ENCODE data around the gene CRIP2. TPM values are rescaled to one million over a fixed set of nuclear protein-coding genes. Genes with fewer than 3 reads are reported as not detected.

Gene CRIP2
- polyA plus RNA-seq, 1 donor from 2014 or later: 214 TPM

- H3K9me3 ChIP-seq (ENCODE audit: low read length): no peaks in the 10 kb centered on the region
- H3K4me2 ChIP-seq (ENCODE audit: low read length): peak overlapping the region; percentile 78
- H3K79me2 ChIP-seq (replicated peaks; ENCODE audit: insufficient read depth, low read length): peaks cover 28% of the 10 kb centered on the region
- peak overlapping the region; percentile 56 for H2AFZ ChIP-seq (ENCODE audit: low read depth, low read length)
- TF ChIP-seq RAD21 (conservative IDR thresholded peaks at IDR 0.05): no peak
- no peak for TF ChIP-seq EZH2 (IDR thresholded peaks at IDR 0.05; ENCODE audit: borderline replicate concordance, insufficient read depth, low read length, poor library complexity, severe bottlenecking)
- no peak for TF ChIP-seq EP300 (conservative IDR thresholded peaks at IDR 0.05; ENCODE audit: poor library complexity, severe bottlenecking)
- no peak for TF ChIP-seq MXI1 (conservative IDR thresholded peaks at IDR 0.05; ENCODE audit: poor library complexity, severe bottlenecking)
- no peak for TF ChIP-seq POLR2AphosphoS5 (IDR thresholded peaks at IDR 0.05)
- TF ChIP-seq TAF1 (IDR thresholded peaks at IDR 0.05; ENCODE audit: low read depth): no peak
- TF ChIP-seq SMC3 (conservative IDR thresholded peaks at IDR 0.05; ENCODE audit: poor library complexity): no peak
- TF ChIP-seq, protein P1, sequence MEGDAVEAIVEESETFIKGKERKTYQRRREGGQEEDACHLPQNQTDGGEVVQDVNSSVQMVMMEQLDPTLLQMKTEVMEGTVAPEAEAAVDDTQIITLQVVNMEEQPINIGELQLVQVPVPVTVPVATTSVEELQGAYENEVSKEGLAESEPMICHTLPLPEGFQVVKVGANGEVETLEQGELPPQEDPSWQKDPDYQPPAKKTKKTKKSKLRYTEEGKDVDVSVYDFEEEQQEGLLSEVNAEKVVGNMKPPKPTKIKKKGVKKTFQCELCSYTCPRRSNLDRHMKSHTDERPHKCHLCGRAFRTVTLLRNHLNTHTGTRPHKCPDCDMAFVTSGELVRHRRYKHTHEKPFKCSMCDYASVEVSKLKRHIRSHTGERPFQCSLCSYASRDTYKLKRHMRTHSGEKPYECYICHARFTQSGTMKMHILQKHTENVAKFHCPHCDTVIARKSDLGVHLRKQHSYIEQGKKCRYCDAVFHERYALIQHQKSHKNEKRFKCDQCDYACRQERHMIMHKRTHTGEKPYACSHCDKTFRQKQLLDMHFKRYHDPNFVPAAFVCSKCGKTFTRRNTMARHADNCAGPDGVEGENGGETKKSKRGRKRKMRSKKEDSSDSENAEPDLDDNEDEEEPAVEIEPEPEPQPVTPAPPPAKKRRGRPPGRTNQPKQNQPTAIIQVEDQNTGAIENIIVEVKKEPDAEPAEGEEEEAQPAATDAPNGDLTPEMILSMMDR (IDR thresholded peaks at IDR 0.05; ENCODE audit: poor library complexity, severe bottlenecking): no peak
- H3K27me3 ChIP-seq (ENCODE audit: insufficient read depth, low read depth, low read length): no peaks in the 10 kb centered on the region
- H3K4me3 ChIP-seq (ENCODE audit: low read length): peak overlapping the region; percentile 82
- H3K9ac ChIP-seq (ENCODE audit: low read length): peak overlapping the region; percentile 88
- H3K27ac ChIP-seq (ENCODE audit: low read length): peak overlapping the region; percentile 91
- no peaks in the 10 kb centered on the region for H4K20me1 ChIP-seq (ENCODE audit: insufficient read depth)
- no peaks in the 10 kb centered on the region for H3F3A ChIP-seq (ENCODE audit: insufficient read depth, low read length, poor library complexity, severe bottlenecking)
- no peaks in the 10 kb centered on the region for H3K9me2 ChIP-seq (ENCODE audit: insufficient read depth, low read length)
- H3K36me3 ChIP-seq (ENCODE audit: insufficient read depth, low read length): no peaks in the 10 kb centered on the region
Measured at GRCh38 chr14:105473033-105473676, 1.5 kb upstream of the CRIP2 start.

GRCh38 chr14:105473677-105474482 is 741 bp upstream of the CRIP2 start:
- TF ChIP-seq RAD21 (conservative IDR thresholded peaks at IDR 0.05): no peak
- peak; percentile 73 for TF ChIP-seq MXI1 (conservative IDR thresholded peaks at IDR 0.05; ENCODE audit: poor library complexity, severe bottlenecking)
- peak; percentile 72 for TF ChIP-seq EP300 (conservative IDR thresholded peaks at IDR 0.05; ENCODE audit: poor library complexity, severe bottlenecking)
- Histone ChIP-seq H3K79me2 (replicated peaks; ENCODE audit: insufficient read depth, low read length) (peaks cover 28% of the 10 kb centered on the region), H4K20me1 (ENCODE audit: insufficient read depth) (no peaks in the 10 kb centered on the region), H3K4me2 (ENCODE audit: low read length) (peak overlapping the region; percentile 78), H2AFZ (ENCODE audit: low read depth, low read length) (peak overlapping the region; percentile 56), H3F3A (ENCODE audit: insufficient read depth, low read length, poor library complexity, severe bottlenecking) (no peaks in the 10 kb centered on the region), H3K36me3 (ENCODE audit: insufficient read depth, low read length) (no peaks in the 10 kb centered on the region), H3K9me2 (ENCODE audit: insufficient read depth, low read length) (no peaks in the 10 kb centered on the region), H3K9ac (ENCODE audit: low read length) (peak overlapping the region; percentile 88), H3K27ac (ENCODE audit: low read length) (peak overlapping the region; percentile 91), H3K4me3 (ENCODE audit: low read length) (peak overlapping the region; percentile 82), H3K27me3 (ENCODE audit: insufficient read depth, low read depth, low read length) (no peaks in the 10 kb centered on the region), H3K9me3 (ENCODE audit: low read length) (no peaks in the 10 kb centered on the region)

GRCh38 chr14:105475269-105476096 is 862 bp downstream of the CRIP2 start:
- Histone ChIP-seq H3K27ac (ENCODE audit: low read length) (peak overlapping the region; percentile 45), H3K4me3 (ENCODE audit: low read length) (peak overlapping the region; percentile 96), H3K9me3 (ENCODE audit: low read length) (no peaks in the 10 kb centered on the region), H3K9ac (ENCODE audit: low read length) (peak overlapping the region; percentile 87), H3F3A (ENCODE audit: insufficient read depth, low read length, poor library complexity, severe bottlenecking) (no peaks in the 10 kb centered on the region), H3K79me2 (replicated peaks; ENCODE audit: insufficient read depth, low read length) (peaks cover 28% of the 10 kb centered on the region), H3K9me2 (ENCODE audit: insufficient read depth, low read length) (no peaks in the 10 kb centered on the region), H2AFZ (ENCODE audit: low read depth, low read length) (no peak overlapping the region), H4K20me1 (ENCODE audit: insufficient read depth) (no peaks in the 10 kb centered on the region), H3K36me3 (ENCODE audit: insufficient read depth, low read length) (no peaks in the 10 kb centered on the region), H3K27me3 (ENCODE audit: insufficient read depth, low read depth, low read length) (no peaks in the 10 kb centered on the region), H3K4me2 (ENCODE audit: low read length) (peak overlapping the region; percentile 82)
- TF ChIP-seq, protein P2, sequence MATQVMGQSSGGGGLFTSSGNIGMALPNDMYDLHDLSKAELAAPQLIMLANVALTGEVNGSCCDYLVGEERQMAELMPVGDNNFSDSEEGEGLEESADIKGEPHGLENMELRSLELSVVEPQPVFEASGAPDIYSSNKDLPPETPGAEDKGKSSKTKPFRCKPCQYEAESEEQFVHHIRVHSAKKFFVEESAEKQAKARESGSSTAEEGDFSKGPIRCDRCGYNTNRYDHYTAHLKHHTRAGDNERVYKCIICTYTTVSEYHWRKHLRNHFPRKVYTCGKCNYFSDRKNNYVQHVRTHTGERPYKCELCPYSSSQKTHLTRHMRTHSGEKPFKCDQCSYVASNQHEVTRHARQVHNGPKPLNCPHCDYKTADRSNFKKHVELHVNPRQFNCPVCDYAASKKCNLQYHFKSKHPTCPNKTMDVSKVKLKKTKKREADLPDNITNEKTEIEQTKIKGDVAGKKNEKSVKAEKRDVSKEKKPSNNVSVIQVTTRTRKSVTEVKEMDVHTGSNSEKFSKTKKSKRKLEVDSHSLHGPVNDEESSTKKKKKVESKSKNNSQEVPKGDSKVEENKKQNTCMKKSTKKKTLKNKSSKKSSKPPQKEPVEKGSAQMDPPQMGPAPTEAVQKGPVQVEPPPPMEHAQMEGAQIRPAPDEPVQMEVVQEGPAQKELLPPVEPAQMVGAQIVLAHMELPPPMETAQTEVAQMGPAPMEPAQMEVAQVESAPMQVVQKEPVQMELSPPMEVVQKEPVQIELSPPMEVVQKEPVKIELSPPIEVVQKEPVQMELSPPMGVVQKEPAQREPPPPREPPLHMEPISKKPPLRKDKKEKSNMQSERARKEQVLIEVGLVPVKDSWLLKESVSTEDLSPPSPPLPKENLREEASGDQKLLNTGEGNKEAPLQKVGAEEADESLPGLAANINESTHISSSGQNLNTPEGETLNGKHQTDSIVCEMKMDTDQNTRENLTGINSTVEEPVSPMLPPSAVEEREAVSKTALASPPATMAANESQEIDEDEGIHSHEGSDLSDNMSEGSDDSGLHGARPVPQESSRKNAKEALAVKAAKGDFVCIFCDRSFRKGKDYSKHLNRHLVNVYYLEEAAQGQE (IDR thresholded peaks at IDR 0.05; ENCODE audit: borderline replicate concordance): peak; percentile 27
- TF ChIP-seq MXI1 (conservative IDR thresholded peaks at IDR 0.05; ENCODE audit: poor library complexity, severe bottlenecking) (no peak), POLR2AphosphoS5 (IDR thresholded peaks at IDR 0.05) (peak; percentile 12)

Measured in neural cell (in vitro differentiated cells).